Natural killer cell (primary cell): ENCODE measurements around the gene LYRM4. TPM values are rescaled to one million over a fixed set of nuclear protein-coding genes. Genes with fewer than 3 reads are reported as not detected.

Experiments used
- ATAC-seq, 3 donors: fragments of 150-1000 bp in 2 of 3; fragments of 200-7000 bp in 1 of 3; cut with Tn5 transposase; 1 replicate in 1 of 3; 2 replicates in 2 of 3; pipeline ENCODE4 v1.10.0; 2021; ENCODE audit warnings: mild to moderate bottlenecking in 2 of 3, moderate library complexity in 2 of 3
- DNase-seq, 2 donors: peaks; one replicate each; pipeline versions ENCODE4 v3.0.0 to v3.0.0-alpha.2; 2013 to 2021; ENCODE audit warnings: mixed read lengths in 1 of 2
- H3K27ac ChIP-seq: one replicate; pipeline ENCODE4 v1.5.1; 2013; ENCODE audit warnings: mild to moderate bottlenecking, low read length
- H3K27me3 ChIP-seq: one replicate; pipeline ENCODE4 v1.6.1; 2013; ENCODE audit warnings: low read length; ENCODE audit not compliant: control insufficient read depth, insufficient read depth
- H3K36me3 ChIP-seq: one replicate; pipeline ENCODE4 v1.6.1; 2013; ENCODE audit warnings: low read length; ENCODE audit not compliant: control insufficient read depth, insufficient read depth
- H3K4me1 ChIP-seq: one replicate; pipeline ENCODE4 v1.6.1; 2013; ENCODE audit warnings: low read length; ENCODE audit not compliant: control insufficient read depth, insufficient read depth
- H3K4me3 ChIP-seq: one replicate; pipeline ENCODE4 v1.5.1; 2013; ENCODE audit warnings: low read length
- H3K9me3 ChIP-seq: one replicate; pipeline ENCODE4 v1.6.1; 2013; ENCODE audit warnings: low read length; ENCODE audit not compliant: control insufficient read depth, insufficient read depth
- H3K27ac Mint-ChIP-seq, 2 donors: one replicate each; pipeline ENCODE4 v1.8.0; 2022; ENCODE audit warnings: mild to moderate bottlenecking in 2 of 2, mixed read lengths in 2 of 2, moderate library complexity in 1 of 2
- H3K27me3 Mint-ChIP-seq, 2 donors: one replicate each; pipeline ENCODE4 v1.8.0; 2022; ENCODE audit warnings: low read depth in 2 of 2, mixed read lengths in 2 of 2
- H3K36me3 Mint-ChIP-seq: one replicate; pipeline ENCODE4 v1.8.0; 2022; ENCODE audit warnings: mixed read lengths
- H3K4me1 Mint-ChIP-seq, 2 donors: one replicate each; pipeline ENCODE4 v1.8.0; 2022; ENCODE audit warnings: mixed read lengths in 2 of 2
- H3K4me3 Mint-ChIP-seq: one replicate; pipeline ENCODE4 v1.8.0; 2022; ENCODE audit warnings: mild to moderate bottlenecking, moderate library complexity, mixed read lengths
- H3K9me3 Mint-ChIP-seq, 2 donors: one replicate each; pipeline ENCODE4 v1.8.0; 2022; ENCODE audit warnings: mixed read lengths in 2 of 2
- CTCF ChIP-seq: fragments of 200-600 bp; IDR thresholded peaks from one replicate; pipeline ENCODE4 v1.8.0; 2022; ENCODE audit warnings: antibody characterized with exemption
- WGBS: methylation state at CpG from one replicate; pipeline ENCODE4 v1.1.7; 2013; ENCODE audit warnings: missing lambda C conversion rate; ENCODE audit not compliant: insufficient coverage; 5-methylcytosine and 5-hydroxymethylcytosine counted together
- intact Hi-C: fragments of 100-400 bp; cut with micrococcal nuclease; formaldehyde crosslinking; loops from one replicate; pipeline ENCODE4 v1.14.2; 2022
- total RNA-seq, 4 donors: library from RNA; stranded (reverse); fragments of 120-200 nt in 1 of 4; gene quantifications; one replicate each; pipeline versions ENCODE4 v1.2.3 to v1.2.4, GENCODE V29; 2013 to 2022

LYRM4 gene
- total RNA-seq, 3 donors from 2014 or later (not counting 1 experiment from before 2014, with no cell fraction given) = 9.1 to 11.4 (median 11.1) TPM

DNA sequence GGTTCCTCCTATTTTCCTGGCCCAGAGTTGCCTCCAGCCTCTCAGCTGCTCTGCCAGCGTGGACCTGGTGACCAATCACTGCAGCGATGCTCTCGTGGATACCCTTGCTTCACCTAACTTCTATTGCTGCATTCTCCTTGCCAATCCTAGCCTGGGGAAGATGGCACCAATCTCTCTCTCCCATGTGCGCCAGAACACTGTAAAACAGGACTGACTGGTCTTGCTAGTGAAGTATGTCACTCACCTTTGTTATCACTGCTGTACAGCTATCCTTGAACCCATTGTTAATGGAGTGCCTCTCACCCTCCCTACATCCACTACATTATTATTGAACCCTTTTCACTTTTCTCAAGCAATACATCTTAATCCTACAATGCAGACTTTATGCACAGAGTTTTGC is 80.1 kb downstream of the LYRM4 start:
- no peak overlapping the region for H3K27ac ChIP-seq
- 98% methylated on average over 4 of the region's 4 CpGs for WGBS
- H3K4me3 ChIP-seq = no peak overlapping the region
- intact Hi-C loops = no loop called here
- Mint-ChIP-seq H3K27me3 (no peaks in the 10 kb centered on the region), H3K9me3 (no peaks in the 10 kb centered on the region), H3K36me3 (no peaks in the 10 kb centered on the region), H3K4me1 (peaks cover 5 to 10% of the 10 kb centered on the region in 2 donors), H3K4me3 (no peak overlapping the region), H3K27ac (no peak overlapping the region)
- no peak for TF ChIP-seq CTCF
- ATAC-seq (no peak), DNase-seq (no peak)
- no peaks in the 10 kb centered on the region for H3K9me3 ChIP-seq
- peaks cover 8% of the 10 kb centered on the region for H3K4me1 ChIP-seq
- H3K36me3 ChIP-seq = no peaks in the 10 kb centered on the region
- H3K27me3 ChIP-seq = no peaks in the 10 kb centered on the region

GRCh38 chr6:5179917-5180316 is 80.8 kb downstream of the LYRM4 start:
- DNase-seq (no peak), ATAC-seq (no peak)
- Histone ChIP-seq H3K4me3 (no peak overlapping the region), H3K9me3 (no peaks in the 10 kb centered on the region), H3K4me1 (peaks cover 15% of the 10 kb centered on the region), H3K27me3 (no peaks in the 10 kb centered on the region), H3K27ac (no peak overlapping the region), H3K36me3 (no peaks in the 10 kb centered on the region)
- Mint-ChIP-seq H3K4me3 (no peak overlapping the region), H3K27ac (peak overlapping the region in 1 of 2 donors; percentile 19), H3K4me1 (peaks cover 13 to 17% of the 10 kb centered on the region in 2 donors), H3K27me3 (no peaks in the 10 kb centered on the region), H3K36me3 (no peaks in the 10 kb centered on the region), H3K9me3 (no peaks in the 10 kb centered on the region)
- 95% methylated on average over 5 of the region's 5 CpGs for WGBS
- intact Hi-C loops = no loop called here
- no peak for TF ChIP-seq CTCF

DNA sequence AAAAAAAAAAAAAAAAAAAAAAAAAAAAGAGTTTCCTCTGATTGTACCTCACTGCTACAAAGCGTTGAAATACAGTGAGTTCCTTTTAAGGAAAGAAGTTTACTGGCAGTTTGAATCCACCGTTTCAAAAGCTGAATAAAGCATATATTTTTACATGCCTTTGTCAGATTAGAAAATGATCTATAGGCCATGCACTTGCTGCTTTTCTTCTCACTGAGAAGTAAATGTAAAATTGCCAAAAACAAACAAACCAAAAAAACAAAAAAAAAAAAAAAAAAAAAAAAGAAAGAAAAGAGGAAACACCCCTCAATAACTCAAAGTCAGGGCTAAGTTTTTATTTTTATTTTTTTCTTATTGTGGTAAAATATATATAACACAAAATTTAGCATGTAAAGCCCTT is 81.9 kb downstream of the LYRM4 start:
- no peak overlapping the region for H3K4me3 ChIP-seq
- intact Hi-C loops = no loop called here
- Mint-ChIP-seq H3K27me3 (no peaks in the 10 kb centered on the region), H3K36me3 (no peaks in the 10 kb centered on the region), H3K4me3 (no peak overlapping the region), H3K27ac (no peak overlapping the region), H3K9me3 (no peaks in the 10 kb centered on the region), H3K4me1 (peaks cover 24 to 28% of the 10 kb centered on the region in 2 donors)
- H3K9me3 ChIP-seq = no peaks in the 10 kb centered on the region
- no peak for ATAC-seq
- H3K4me1 ChIP-seq = peaks cover 19% of the 10 kb centered on the region
- H3K27ac ChIP-seq = no peak overlapping the region
- H3K27me3 ChIP-seq = no peaks in the 10 kb centered on the region
- no peaks in the 10 kb centered on the region for H3K36me3 ChIP-seq
- DNase-seq = peak in 1 of 2 donors; percentile 35
- WGBS = 40% methylated on average over 1 of the region's 2 CpGs
- TF ChIP-seq CTCF = no peak

- WGBS = 27% methylated on average over 6 of the region's 6 CpGs
- peaks cover 26 to 32% of the 10 kb centered on the region in 2 donors for H3K4me1 Mint-ChIP-seq
- no peaks in the 10 kb centered on the region for H3K36me3 Mint-ChIP-seq
- H3K36me3 ChIP-seq = no peaks in the 10 kb centered on the region
- no peak for TF ChIP-seq CTCF
- DNase-seq (peak; percentile 27 to 28), ATAC-seq (peak; percentile 65 to 81 (median 75))
- H3K27ac ChIP-seq = peak overlapping the region; percentile 83
- peaks cover 21% of the 10 kb centered on the region for H3K4me1 ChIP-seq
- H3K9me3 ChIP-seq = no peaks in the 10 kb centered on the region
- H3K27ac Mint-ChIP-seq = peak overlapping the region; percentile 83 to 93
- no peaks in the 10 kb centered on the region for H3K27me3 Mint-ChIP-seq
- peak overlapping the region; percentile 72 for H3K4me3 Mint-ChIP-seq
- H3K9me3 Mint-ChIP-seq = no peaks in the 10 kb centered on the region
- intact Hi-C loops = no loop called here
- no peaks in the 10 kb centered on the region for H3K27me3 ChIP-seq
- no peak overlapping the region for H3K4me3 ChIP-seq
Observed at GRCh38 chr6:5175635-5176034, 85.1 kb downstream of the LYRM4 start.
